NCI-H446 (cell line): Measurements from ENCODE around the gene MAP3K8.
"Not testable (repeated sequence)": the region's sequence is repeated elsewhere in the genome, so short reads cannot be mapped to it uniquely, and the experiment has no call there.

Experiments used
- DNase-seq, 2 experiments: peaks; one replicate each; lab custom pipeline; 2025; lab: John Stamatoyannopoulos, UW

MAP3K8 gene

DNA sequence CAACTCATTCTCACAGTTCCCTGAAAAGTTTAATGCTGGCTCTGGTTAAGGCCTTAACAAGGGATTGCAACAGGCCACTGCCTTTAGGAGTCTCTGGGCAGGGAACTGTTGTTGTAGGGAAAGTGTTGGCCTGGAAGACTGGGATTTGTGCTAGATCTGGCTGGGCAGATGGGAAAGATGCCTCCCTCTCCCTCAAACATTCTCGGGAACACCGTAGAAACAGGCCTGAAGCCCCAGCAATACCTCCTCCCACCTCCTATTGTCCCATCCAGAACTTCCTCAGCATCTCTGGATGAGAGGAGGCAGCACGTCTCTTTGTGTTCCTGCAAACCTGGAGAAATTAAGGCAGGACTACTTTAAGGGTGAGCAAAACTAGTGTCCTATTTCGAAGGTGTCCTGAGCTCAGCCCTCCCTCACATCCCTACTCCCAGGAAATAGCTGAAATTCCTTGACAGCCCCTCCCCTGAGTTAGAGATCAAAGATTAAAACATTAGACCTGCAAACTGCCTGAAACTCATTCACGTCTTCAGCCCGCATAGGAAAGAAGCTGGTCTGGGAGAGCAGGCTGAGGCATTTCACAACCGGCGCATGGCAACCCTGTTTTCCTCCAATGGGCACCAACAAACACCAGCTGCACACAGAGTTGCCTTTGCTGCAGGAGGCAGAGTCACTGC, 10.9 kb upstream of the MAP3K8 start:
- DNase-seq: no peak

- DNase-seq: not testable (repeated sequence)
These were observed 10.2 kb upstream of the MAP3K8 start for GRCh38 chr10:30423655-30424275.

DNA sequence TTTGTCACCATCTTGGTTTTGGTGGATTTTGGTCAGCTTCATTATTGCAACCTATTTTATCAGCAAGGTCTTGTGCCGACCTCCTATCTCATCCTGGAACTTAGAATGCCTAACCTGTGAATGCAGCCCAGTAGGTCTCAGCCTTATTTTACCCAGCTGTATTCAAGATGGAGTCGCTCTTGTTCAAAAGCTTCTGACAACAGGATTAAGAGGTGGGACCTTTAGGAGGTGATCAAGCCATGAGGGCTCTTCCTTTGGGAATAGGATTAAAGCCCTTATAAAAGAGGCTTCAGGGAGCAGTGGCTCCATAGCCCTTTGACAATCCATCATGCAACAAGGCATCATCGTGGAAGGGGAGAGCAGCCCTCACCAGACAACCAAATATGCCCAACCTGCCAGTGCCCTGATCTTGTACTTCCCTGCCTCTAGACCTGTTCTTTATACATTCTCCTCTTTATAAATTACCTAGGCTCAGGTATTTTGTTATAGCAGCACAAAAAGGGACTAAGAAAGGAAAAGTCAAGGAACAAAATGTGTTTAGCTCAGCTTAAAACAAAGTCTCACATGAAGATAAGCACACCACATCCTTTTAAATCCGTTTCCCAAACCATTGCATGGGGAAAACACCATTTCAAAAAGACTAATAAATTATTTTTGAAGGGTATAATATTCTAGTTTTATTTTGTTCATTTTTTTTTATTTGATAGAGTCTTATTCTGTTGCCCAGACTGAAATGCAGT, 8.5 kb upstream of the MAP3K8 start:
- no peak for DNase-seq

- DNase-seq: no peak
These were observed 3.3 kb upstream of the MAP3K8 start for GRCh38 chr10:30430544-30431298.

DNA sequence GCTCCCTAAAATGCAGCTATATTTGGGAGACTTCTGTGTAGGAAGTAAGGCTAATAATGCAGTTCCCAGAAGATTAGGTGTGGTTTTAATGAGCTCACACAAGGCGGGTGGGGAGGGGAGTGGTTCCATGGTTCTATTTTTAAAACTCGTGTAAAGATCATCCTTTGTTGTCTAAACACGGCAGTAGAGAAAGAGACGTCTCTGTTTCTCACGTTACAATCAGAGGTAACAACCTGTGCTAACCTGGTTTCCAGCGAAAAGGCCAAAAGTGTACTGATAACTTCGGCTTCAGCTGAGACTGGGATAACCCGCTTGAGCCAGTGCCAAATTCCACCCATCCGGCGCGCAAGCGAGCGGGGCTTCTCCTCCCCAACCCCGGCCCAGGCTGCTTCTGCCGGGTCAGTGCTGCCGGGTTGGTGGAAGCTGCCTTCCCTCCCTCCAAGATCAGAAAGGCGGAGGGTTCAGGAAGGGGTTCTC, 2.5 kb upstream of the MAP3K8 start:
- DNase-seq: no peak

- DNase-seq: no peak
These were observed 1.2 kb upstream of the MAP3K8 start for GRCh38 chr10:30432622-30433305.

GRCh38 chr10:30433306-30433729, 666 bp upstream of the MAP3K8 start:
- DNase-seq: no peak

DNA sequence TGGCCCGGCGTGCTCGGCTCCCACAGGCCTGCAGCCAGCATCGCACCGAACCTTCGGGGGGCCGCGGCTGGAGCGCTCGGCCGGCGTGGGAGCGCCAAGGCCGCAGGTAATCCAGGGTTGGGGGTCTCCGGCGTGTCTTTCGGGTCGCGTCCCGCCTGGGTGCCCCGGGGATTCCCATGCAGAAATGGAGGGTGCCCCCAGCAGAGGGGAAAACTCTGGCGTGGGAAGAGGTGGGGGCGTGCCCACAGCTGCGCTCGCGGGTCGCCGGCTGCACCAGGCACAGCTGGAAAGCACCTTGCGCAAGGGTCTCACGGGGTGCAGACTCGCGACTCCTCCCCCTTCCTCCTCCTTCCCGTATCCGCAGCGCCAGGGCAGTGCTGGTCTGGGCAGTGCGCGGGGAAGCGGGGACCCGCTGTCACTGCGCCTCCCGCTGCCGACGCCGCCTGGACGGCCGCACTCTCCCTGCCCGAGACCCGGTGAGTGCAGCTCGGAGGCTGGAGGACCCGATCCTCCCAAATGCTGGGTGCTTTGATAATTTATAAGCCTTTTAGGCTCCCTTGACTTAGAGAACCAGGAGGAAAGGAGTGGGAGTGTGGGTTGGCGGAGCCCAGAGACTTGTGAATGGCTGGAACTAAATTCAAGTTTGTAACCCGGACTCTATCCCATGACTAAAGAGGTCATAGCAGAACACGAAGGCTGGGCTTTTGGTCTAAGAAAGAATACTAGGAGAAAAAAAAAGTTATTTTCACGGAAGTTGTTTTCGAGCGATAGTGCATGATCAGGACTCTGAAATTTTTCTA, 489 bp downstream of the MAP3K8 start:
- no peak for DNase-seq

- DNase-seq: no peak
These were observed 1.1 kb downstream of the MAP3K8 start for GRCh38 chr10:30435073-30435422.

- not testable (repeated sequence) for DNase-seq
These were observed 1.6 kb downstream of the MAP3K8 start for GRCh38 chr10:30435499-30436167.

DNA sequence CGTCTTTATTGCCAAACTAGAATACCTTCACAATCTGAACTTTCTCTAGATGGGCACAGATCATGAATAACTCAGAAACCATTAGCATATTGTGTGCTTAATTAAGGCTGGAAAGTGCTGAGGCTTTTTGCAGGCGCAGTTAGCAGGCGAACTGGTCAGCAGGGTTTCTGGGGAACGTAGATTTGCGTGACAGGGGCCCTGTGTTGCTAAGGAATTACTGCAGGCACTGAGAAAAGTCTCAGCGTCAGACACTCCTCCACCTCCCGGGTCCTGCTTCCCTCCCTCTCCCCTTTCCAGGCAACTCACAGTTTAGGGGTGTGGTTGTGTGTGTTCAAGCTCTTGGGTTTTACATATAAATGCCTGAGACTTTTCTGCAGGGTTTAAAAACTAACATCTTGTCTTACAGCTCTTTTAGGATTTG, 2.2 kb downstream of the MAP3K8 start:
- DNase-seq: no peak

DNA sequence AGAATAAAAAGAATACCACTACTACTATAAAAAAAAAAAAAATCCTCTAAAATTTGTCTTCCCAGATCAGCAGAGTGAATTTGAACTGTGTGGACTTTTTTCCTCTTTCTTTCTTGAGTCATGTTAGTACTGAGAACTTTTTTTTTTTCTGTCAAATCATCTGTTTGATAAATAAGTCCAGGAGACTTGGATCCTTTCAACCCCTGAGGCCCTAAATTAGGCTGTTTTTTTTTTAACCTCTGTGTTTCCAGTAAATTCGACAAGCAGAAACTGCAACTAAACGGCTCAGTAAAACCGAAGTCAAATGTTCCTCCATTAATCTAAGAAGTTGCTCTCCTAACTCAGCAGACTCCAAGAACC, 2.7 kb downstream of the MAP3K8 start:
- DNase-seq: no peak

- no peak for DNase-seq
These were observed 3.3 kb downstream of the MAP3K8 start for GRCh38 chr10:30437031-30437841.

DNA sequence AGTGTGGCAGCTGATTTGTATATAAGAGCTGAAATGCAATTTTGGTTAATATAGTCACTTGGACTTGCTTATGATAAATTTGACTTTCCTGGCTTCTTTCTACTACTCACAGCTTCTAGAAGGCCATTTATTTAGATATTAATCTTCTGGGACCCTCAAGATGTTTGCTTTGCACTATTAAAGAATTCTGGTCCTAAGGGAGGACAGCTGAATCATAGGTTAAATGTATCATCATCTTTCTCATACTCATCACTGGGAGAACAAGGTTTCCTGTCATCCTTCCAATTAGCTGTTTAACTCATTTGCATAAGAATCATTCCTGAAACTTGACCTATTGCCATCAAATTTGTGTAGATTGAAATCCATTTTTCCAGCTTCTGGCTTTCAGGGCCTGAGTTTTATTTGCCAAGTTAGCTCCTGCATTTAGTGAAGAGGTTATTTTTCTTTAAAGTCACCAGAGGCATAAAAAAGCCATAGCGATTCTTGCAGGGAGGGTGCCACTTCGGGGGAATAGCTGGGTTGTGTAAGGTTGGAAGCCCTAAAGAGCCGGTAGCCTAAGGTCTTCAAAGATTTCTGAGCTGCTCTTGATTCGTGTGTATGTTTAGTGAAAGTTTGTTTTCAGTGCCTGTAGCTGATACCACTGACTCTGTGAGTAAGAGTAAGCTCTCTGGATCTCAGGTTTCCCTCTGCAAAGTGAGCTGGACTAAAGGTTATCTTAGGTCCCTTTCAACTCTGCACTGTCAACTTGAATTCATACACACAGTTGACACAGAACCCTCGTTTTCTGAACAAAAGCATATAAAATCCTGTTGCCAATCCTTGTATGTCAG, 4.3 kb downstream of the MAP3K8 start:
- no peak for DNase-seq

- DNase-seq: no peak
These were observed 5.9 kb downstream of the MAP3K8 start for GRCh38 chr10:30439931-30440330.

- DNase-seq: no peak
These were observed 8.1 kb downstream of the MAP3K8 start for GRCh38 chr10:30442019-30442606.

DNA sequence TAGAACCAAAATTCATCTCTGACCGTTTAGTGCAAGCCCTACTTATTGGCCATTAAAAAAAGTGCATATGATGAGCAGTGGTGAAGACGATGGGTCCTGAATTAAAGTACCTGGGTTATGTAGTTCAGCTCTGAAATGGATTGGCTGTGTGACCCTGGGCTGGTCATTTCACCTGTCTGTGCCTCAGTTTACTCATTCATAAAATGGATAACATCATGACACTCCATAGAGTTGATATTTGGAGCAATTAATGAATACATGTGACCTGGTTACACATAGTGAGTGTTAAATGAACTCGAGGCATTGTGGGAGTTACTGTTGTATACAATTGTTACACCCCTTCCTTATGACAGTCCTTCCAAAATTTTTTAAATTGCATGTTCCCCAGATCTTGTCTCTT, 9.1 kb downstream of the MAP3K8 start:
- no peak for DNase-seq

DNA sequence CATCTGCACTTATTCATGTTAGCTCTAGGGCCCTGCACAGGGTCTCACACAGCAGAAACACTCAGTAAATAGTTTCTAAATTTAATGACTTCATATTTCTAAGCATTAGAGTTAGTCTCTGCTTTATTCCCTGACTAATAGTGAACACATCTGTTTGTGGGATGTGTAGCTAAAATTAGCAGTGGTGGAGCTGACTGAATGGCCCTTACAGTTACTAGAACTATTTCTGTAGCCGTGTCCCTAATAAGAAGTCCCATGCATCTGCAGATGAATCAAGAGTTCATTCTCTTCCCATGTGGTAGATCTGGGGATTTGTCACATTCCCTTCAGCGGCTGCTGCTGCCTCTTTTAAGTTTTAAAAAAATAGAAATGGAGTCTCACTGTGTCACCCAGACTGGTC, 11.7 kb downstream of the MAP3K8 start:
- DNase-seq: no peak
